Adrenal gland (tissue), 12 donors: Measurements from ENCODE around the gene STK32C. TPM values are rescaled to one million over a fixed set of nuclear protein-coding genes. Genes with fewer than 3 reads are reported as not detected.
A peak's percentile ranks its signal among the peaks of the same experiment; 100 is the strongest.

Experiments used
- DNase-seq, 7 donors: peaks; one replicate each; pipeline ENCODE4 v3.0.0-alpha.2; 2019 to 2020
- H3K27ac ChIP-seq, 5 donors: fragments of 200-600 bp; sonication (generic) in 4 of 5; 1 replicate in 3 of 5; 2 replicates in 2 of 5; pipeline versions ENCODE4 v1.5.1 to v1.8.0; 2016 to 2020; ENCODE audit warnings: mild to moderate bottlenecking in 1 of 5
- H3K27me3 ChIP-seq: fragments of 200-600 bp; 2 replicates; pipeline ENCODE4 v1.8.0; 2021
- H3K36me3 ChIP-seq, 2 donors: fragments of 200-600 bp; replicated peaks in 1 of 2; 1 replicate in 1 of 2; 2 replicates in 1 of 2; pipeline versions ENCODE4 v1.5.1 to v1.8.0; 2018 to 2022
- H3K4me1 ChIP-seq, 2 donors: fragments of 200-600 bp; replicated peaks in 1 of 2; 1 replicate in 1 of 2; 2 replicates in 1 of 2; pipeline versions ENCODE4 v1.5.1 to v1.8.0; 2018 to 2021
- H3K4me3 ChIP-seq, 4 donors: fragments of 200-600 bp; sonication (generic) in 3 of 4; one replicate each; pipeline ENCODE4 v1.5.1; 2016 to 2018
- H3K9me3 ChIP-seq, 3 donors: fragments of 200-600 bp; sonication (generic) in 1 of 3; replicated peaks in 1 of 3; 1 replicate in 2 of 3; 2 replicates in 1 of 3; pipeline versions ENCODE4 v1.5.1 to v1.8.0; 2016 to 2021
- POLR2A ChIP-seq, 2 donors: fragments of 450-650 bp; IDR thresholded peaks; one replicate each; pipeline ENCODE4 v1.6.1; 2017; ENCODE audit warnings: antibody characterized with exemption in 2 of 2, mild to moderate bottlenecking in 2 of 2, moderate library complexity in 1 of 2
- WGBS, 4 donors: extraction: QIAGEN DNeasy Blood & Tissue Kit in 2 of 4; methylation state at CpG; one replicate each; pipeline versions ENCODE4 v1.1.5 to v1.1.7; 2013 to 2017; 5-methylcytosine and 5-hydroxymethylcytosine counted together
- intact Hi-C, 2 donors: fragments of 100-400 bp; cut with DNase I; formaldehyde crosslinking; loops; one replicate each; pipeline versions ENCODE4 v1.14.1 to v1.15.0; 2022 to 2023
- polyA plus RNA-seq, 3 donors: library from polyadenylated mRNA; stranded (reverse); fragments of 200-250 nt in 2 of 3; fragments of 350-450 nt in 1 of 3; fragmentation: Illumina TruSeq in 1 of 3; extraction: RNeasy Lipid Tissue Mini Kit (QIAGEN cat#74804) in 1 of 3; gene quantifications; one replicate each; pipeline ENCODE4 v1.2.3, GENCODE V29; 2013 to 2014
- total RNA-seq, 9 donors: library from RNA; depleted of rRNA in 4 of 9; stranded (reverse); fragments of >200 nt in 4 of 9; fragments of 120-200 nt in 1 of 9; fragmentation: NEBNext Ultra II Directional in 1 of 9; extraction: Animal tissue kit (Norgen Biotek cat#: 25700) in 1 of 9; gene quantifications; one replicate each; pipeline versions ENCODE4 v1.1.0 to v1.2.4, GENCODE V29; 2013 to 2023
- TF ChIP-seq, protein P1 (sequence below), 6 experiments: fragments of 450-650 bp in 4 of 6; fragments of 200-600 bp in 2 of 6; sonication (generic) in 1 of 6; IDR thresholded peaks; 1 replicate in 5 of 6; 2 replicates in 1 of 6; pipeline versions ENCODE4 v1.5.1 to v1.8.0; 2016 to 2021; ENCODE audit warnings: antibody characterized with exemption in 6 of 6, mild to moderate bottlenecking in 2 of 6, moderate library complexity in 1 of 6
- donor health status: healthy with polysubstance abuse.
- donor health status: Bipolar disorder and iron deficiency.
- donor health status: DM: yes; HTN: yes; CAD: no.
- donor health status: DM: no; HTN: no; CAD: no.
- donor health status: DM: no; HTN: no; CAD: no.
- donor health status: DM: yes; HTN: yes; CAD: no.

The STK32C gene
- total and polyA plus RNA-seq, 12 donors: 2.8 to 36.5 (median 15.9) TPM

DNA sequence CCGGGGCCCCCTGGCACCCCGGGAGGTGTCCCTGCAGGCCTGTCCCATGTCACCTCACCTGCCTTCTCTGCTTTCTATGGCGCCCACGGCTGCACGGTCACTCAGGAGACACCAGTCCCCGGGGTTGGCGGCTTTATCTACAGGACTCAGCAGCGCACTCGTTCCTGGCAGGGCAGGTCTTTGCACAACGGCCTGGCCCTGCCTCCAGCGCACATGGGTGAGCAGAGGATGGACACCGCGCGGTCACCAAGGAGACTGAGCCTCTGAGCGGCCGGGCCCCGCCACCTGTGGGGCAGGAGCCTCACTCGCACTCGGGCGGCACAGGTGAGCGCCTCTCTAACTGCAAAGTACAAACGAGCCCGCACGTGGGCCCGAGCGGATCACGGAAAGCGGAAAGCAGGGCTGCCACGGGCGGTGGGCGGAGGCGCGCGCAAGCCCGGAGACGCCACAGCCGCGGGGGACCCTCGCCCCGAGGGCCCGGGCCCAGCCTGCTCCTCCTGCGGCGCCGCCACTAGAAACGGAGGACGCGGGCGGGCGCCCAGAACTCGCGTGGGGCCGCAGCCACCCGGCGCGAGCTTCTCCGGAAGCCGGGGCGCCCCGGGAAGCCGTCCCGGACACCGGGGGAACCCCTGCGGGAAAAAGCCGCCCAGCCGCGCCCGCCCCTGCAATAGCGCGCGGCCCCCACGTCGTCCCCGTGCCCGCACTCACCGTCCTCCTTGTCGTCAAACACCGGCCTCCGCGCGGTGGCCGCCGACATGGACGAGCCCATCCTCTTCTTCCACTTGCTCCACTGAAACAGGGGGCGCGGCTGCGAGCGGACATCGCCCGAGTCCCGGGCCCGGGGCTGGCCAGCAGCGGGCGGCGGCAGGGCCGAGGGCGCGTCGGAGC, 642 bp downstream of the STK32C start:
- intact Hi-C loops: no loop called here
- peak overlapping the region in 1 of 5 donors; percentile 81 for H3K27ac ChIP-seq
- H3K4me3 ChIP-seq: peak overlapping the region in 3 of 4 donors; percentile 15 to 81 (median 41)
- no peaks in the 10 kb centered on the region for H3K27me3 ChIP-seq
- peak; percentile 49 to 84 (median 62) for DNase-seq
- H3K36me3 ChIP-seq: no peaks in the 10 kb centered on the region
- H3K9me3 ChIP-seq: no peaks in the 10 kb centered on the region
- peaks cover 6 to 19% of the 10 kb centered on the region in 2 donors for H3K4me1 ChIP-seq
- WGBS, 4 donors: 4 to 60% (median 28%) methylated on average over 4 to 98 of the region's 98 CpGs
- TF ChIP-seq POLR2A (IDR thresholded peaks at IDR 0.05): no peak
- TF ChIP-seq, protein P1, sequence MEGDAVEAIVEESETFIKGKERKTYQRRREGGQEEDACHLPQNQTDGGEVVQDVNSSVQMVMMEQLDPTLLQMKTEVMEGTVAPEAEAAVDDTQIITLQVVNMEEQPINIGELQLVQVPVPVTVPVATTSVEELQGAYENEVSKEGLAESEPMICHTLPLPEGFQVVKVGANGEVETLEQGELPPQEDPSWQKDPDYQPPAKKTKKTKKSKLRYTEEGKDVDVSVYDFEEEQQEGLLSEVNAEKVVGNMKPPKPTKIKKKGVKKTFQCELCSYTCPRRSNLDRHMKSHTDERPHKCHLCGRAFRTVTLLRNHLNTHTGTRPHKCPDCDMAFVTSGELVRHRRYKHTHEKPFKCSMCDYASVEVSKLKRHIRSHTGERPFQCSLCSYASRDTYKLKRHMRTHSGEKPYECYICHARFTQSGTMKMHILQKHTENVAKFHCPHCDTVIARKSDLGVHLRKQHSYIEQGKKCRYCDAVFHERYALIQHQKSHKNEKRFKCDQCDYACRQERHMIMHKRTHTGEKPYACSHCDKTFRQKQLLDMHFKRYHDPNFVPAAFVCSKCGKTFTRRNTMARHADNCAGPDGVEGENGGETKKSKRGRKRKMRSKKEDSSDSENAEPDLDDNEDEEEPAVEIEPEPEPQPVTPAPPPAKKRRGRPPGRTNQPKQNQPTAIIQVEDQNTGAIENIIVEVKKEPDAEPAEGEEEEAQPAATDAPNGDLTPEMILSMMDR (IDR thresholded peaks at IDR 0.05): no peak

DNA sequence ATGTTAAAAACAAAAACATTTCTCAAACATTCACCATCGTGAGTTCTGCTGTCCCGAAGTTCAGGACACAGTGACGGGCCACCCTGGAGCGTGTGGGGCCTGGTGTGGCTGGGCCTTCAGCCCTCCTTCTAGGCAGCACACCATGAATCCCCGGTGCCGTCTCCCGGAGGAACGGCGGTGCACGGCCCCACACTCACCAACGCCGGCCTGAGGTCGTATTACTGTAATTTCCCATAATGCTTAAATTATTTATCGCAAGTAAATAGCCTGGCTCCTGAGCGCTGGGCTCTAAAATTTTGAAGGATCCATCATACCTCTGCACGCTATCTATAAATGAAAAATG, 1.4 kb downstream of the STK32C start:
- H3K4me1 ChIP-seq: peaks cover 6 to 14% of the 10 kb centered on the region in 2 donors
- peak overlapping the region in 1 of 4 donors; percentile 81 for H3K4me3 ChIP-seq
- peak in 3 of 7 donors; percentile 6 to 50 (median 8) for DNase-seq
- H3K27ac ChIP-seq: no peak overlapping the region
- intact Hi-C loops: no loop called here
- no peaks in the 10 kb centered on the region for H3K9me3 ChIP-seq
- WGBS, 4 donors: 93 to 97% (median 97%) methylated on average over 11 to 16 of the region's 16 CpGs
- no peaks in the 10 kb centered on the region for H3K27me3 ChIP-seq
- no peak for TF ChIP-seq POLR2A (IDR thresholded peaks at IDR 0.05)
- TF ChIP-seq, protein P1 (IDR thresholded peaks at IDR 0.05): no peak
- H3K36me3 ChIP-seq: no peaks in the 10 kb centered on the region

DNA sequence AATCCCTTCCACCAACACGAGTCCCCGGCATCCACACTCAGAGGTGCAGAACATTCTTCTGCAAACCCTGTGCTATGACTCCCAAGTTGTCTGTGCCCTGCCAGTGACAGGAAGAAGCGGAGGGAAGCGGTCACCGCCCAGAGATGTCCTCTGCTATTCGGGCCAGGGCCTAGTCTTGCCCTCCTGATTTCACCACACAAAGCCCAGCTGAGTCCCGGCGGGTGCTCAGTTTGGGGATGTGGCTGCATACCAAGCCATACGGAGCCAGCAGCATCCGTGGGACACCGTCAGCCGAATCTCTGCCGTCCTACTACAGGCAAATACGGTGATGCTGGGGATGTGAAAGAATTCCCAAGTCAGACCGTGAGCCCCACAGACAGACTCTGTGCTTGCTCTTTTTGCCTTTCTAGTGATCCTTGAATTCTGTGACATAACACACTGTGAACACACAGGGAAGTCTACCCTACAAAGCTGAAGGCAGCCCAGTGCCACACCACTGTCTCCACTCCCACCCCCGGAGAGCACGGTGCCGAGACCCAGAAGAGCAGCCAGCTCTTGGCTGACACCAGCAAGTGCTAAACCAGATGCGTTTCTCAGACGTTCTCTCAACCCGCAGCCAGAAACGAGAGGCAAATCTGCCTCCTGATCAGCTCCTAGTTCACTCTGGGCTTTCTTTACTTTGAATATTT, 2.0 kb downstream of the STK32C start:
- no peak for TF ChIP-seq POLR2A (IDR thresholded peaks at IDR 0.05)
- TF ChIP-seq, protein P1 (IDR thresholded peaks at IDR 0.05): no peak
- Histone ChIP-seq H3K4me3 (no peak overlapping the region), H3K27me3 (no peaks in the 10 kb centered on the region), H3K4me1 (peaks cover 6 to 12% of the 10 kb centered on the region in 2 donors), H3K27ac (no peak overlapping the region), H3K36me3 (no peaks in the 10 kb centered on the region), H3K9me3 (no peaks in the 10 kb centered on the region)
- intact Hi-C loops: no loop called here
- WGBS, 4 donors: 87 to 97% (median 93%) methylated on average over 15 to 22 of the region's 22 CpGs
- peak in 3 of 7 donors; percentile 3 to 49 (median 13) for DNase-seq
